HCT116 (cell line): ENCODE data around the gene EFS. TPM values are rescaled to one million over a fixed set of nuclear protein-coding genes. Genes with fewer than 3 reads are reported as not detected.

ENCODE experiments used
- ATAC-seq: fragments of 200-7000 bp; cut with Tn5 transposase; 2 replicates; pipeline ENCODE4 v1.9.1; 2020; ENCODE audit warnings: mild to moderate bottlenecking, moderate library complexity
- BruUV-seq: library from RNA; stranded (reverse); fragments of 400-500 nt; replicated peaks from 2 replicates; lab custom pipeline; 2021; lab: Mats Ljungman, UMichigan
- CTCF ChIA-PET: fragments of 300-600 bp; sonication (Branson Sonifier 250); formaldehyde crosslinking; loops from one replicate; lab custom pipeline; 2021; ENCODE audit warnings: antibody characterized with exemption; lab: Charles Lee
- POLR2A ChIA-PET: fragments of 300-600, 350-600 bp; sonication (Branson Sonifier 250); formaldehyde crosslinking; loops from one replicate; lab custom pipeline; 2021; ENCODE audit warnings: antibody characterized with exemption; lab: Charles Lee
- RAD21 ChIA-PET, 2 experiments: fragments of 300-600 bp; sonication (Branson Sonifier 250); formaldehyde crosslinking; loops; one replicate each; lab custom pipeline; 2023; ENCODE audit warnings: low total read pairs in 2 of 2; ENCODE audit not compliant: uncharacterized antibody in 2 of 2, unreplicated experiment in 2 of 2, low non-redundant PET in 1 of 2; lab: Charles Lee
- DNase-seq: peaks from one replicate; pipeline ENCODE4 v3.0.0-alpha.2; 2010; ENCODE audit warnings: low read depth, low spot score
- H2AFZ ChIP-seq: fragments of 200-600 bp; shearing (Covaris generic), sonication (generic); 2 replicates; pipeline ENCODE4 v1.6.1; 2017; ENCODE audit warnings: low read depth, mixed run types, mixed read lengths, antibody characterized with exemption, low read length; ENCODE audit not compliant: poor library complexity, severe bottlenecking
- H3K27ac ChIP-seq: 2 replicates; pipeline ENCODE4 v1.5.1; 2012; ENCODE audit warnings: low read depth, low read length
- H3K27me3 ChIP-seq: fragments of 200-600 bp; sonication (generic); 2 replicates; pipeline ENCODE4 v1.6.1; 2016; ENCODE audit warnings: mixed run types, low read length, mixed read lengths; ENCODE audit not compliant: insufficient read depth
- H3K36me3 ChIP-seq, 2 experiments: fragments of 200-500 bp in 1 of 2; fragments of 200-600 bp in 1 of 2; sonication (Bioruptor generic) in 1 of 2; sonication (generic) in 1 of 2; 2 replicates each; pipeline versions ENCODE4 v1.5.1 to v1.6.1; 2014 to 2016; ENCODE audit warnings: low read length in 2 of 2, inconsistent platforms in 1 of 2, mixed read lengths in 1 of 2, mixed run types in 1 of 2; ENCODE audit not compliant: insufficient read depth in 2 of 2, control insufficient read depth in 1 of 2
- H3K4me1 ChIP-seq, 2 experiments: fragments of 200-600 bp in 1 of 2; sonication (generic) in 1 of 2; 2 replicates each; pipeline versions ENCODE4 v1.5.1 to v1.6.1; 2012 to 2017; ENCODE audit warnings: low read length in 2 of 2, inconsistent platforms in 1 of 2, mild to moderate bottlenecking in 1 of 2, mixed read lengths in 1 of 2, mixed run types in 1 of 2, moderate library complexity in 1 of 2; ENCODE audit not compliant: insufficient read depth in 2 of 2, control insufficient read depth in 1 of 2
- H3K4me2 ChIP-seq: fragments of 200-600 bp; sonication (generic); 2 replicates; pipeline ENCODE4 v1.6.1; 2017; ENCODE audit warnings: mixed run types, low read length, mixed read lengths
- H3K4me3 ChIP-seq, 2 experiments: fragments of 200-600 bp in 1 of 2; sonication (generic) in 1 of 2; replicated peaks in 1 of 2; 2 replicates each; pipeline ENCODE4 v1.5.1; 2011 to 2016; ENCODE audit warnings: low read length in 2 of 2, control low read depth in 1 of 2, low read depth in 1 of 2, mild to moderate bottlenecking in 1 of 2, mixed read lengths in 1 of 2, mixed run types in 1 of 2
- H3K79me2 ChIP-seq: fragments of 200-600 bp; sonication (generic); 2 replicates; pipeline ENCODE4 v1.6.1; 2017; ENCODE audit warnings: mild to moderate bottlenecking, mixed run types, low read length, moderate library complexity, mixed read lengths; ENCODE audit not compliant: insufficient read depth
- H3K9ac ChIP-seq: fragments of 200-600 bp; sonication (generic); 2 replicates; pipeline ENCODE4 v1.6.1; 2016; ENCODE audit warnings: low read length, mixed read lengths
- H3K9me2 ChIP-seq: fragments of 200-600 bp; sonication (generic), shearing (Covaris generic); 2 replicates; pipeline ENCODE4 v1.6.1; 2017; ENCODE audit warnings: mixed run types, mild to moderate bottlenecking, moderate library complexity; ENCODE audit not compliant: insufficient read depth
- H3K9me3 ChIP-seq, 2 experiments: fragments of 200-500 bp in 1 of 2; fragments of 200-600 bp in 1 of 2; sonication (Bioruptor generic) in 1 of 2; sonication (generic) in 1 of 2; 2 replicates each; pipeline ENCODE4 v1.6.1; 2014 to 2017; ENCODE audit warnings: low read length in 2 of 2, mixed read lengths in 2 of 2, inconsistent platforms in 1 of 2, low read depth in 1 of 2, mild to moderate bottlenecking in 1 of 2, mixed run types in 1 of 2, moderate library complexity in 1 of 2; ENCODE audit not compliant: control insufficient read depth in 1 of 2, insufficient read depth in 1 of 2
- H4K20me1 ChIP-seq: fragments of 200-600 bp; sonication (generic), shearing (Covaris generic); 2 replicates; pipeline ENCODE4 v1.6.1; 2017; ENCODE audit warnings: mixed run types, mild to moderate bottlenecking, moderate library complexity; ENCODE audit not compliant: insufficient read depth
- EZH2 ChIP-seq: fragments of 200-600 bp; sonication (generic); IDR thresholded peaks from 2 replicates; pipeline ENCODE4 v1.6.1; 2017; ENCODE audit warnings: antibody characterized with exemption, mixed run types
- EZH2phosphoT487 ChIP-seq: fragments of 200-600 bp; IDR thresholded peaks from 2 replicates; pipeline ENCODE4 v1.6.1; 2018; ENCODE audit warnings: antibody characterized with exemption, borderline replicate concordance
- JUND ChIP-seq: IDR thresholded peaks from 2 replicates; pipeline ENCODE4 v1.6.1; 2012
- POLR2AphosphoS5 ChIP-seq: IDR thresholded peaks from 2 replicates; pipeline ENCODE4 v1.6.1; 2011; ENCODE audit warnings: mild to moderate bottlenecking, low read depth, low read length, moderate library complexity
- ZFX ChIP-seq: fragments of 450-650 bp; IDR thresholded peaks from 2 replicates; pipeline ENCODE4 v1.6.1; 2017
- intact Hi-C: fragments of 100-400 bp; cut with micrococcal nuclease; formaldehyde crosslinking; loops from 2 replicates; pipeline ENCODE4 v1.10.0; 2022
- total RNA-seq: library from RNA; stranded (reverse); gene quantifications from one replicate; pipeline ENCODE4 v1.2.1, GENCODE V29; 2021; ENCODE audit not compliant: unreplicated experiment

Gene EFS
- total RNA-seq, 1 experiment from 2014 or later: 0.10 TPM

DNA sequence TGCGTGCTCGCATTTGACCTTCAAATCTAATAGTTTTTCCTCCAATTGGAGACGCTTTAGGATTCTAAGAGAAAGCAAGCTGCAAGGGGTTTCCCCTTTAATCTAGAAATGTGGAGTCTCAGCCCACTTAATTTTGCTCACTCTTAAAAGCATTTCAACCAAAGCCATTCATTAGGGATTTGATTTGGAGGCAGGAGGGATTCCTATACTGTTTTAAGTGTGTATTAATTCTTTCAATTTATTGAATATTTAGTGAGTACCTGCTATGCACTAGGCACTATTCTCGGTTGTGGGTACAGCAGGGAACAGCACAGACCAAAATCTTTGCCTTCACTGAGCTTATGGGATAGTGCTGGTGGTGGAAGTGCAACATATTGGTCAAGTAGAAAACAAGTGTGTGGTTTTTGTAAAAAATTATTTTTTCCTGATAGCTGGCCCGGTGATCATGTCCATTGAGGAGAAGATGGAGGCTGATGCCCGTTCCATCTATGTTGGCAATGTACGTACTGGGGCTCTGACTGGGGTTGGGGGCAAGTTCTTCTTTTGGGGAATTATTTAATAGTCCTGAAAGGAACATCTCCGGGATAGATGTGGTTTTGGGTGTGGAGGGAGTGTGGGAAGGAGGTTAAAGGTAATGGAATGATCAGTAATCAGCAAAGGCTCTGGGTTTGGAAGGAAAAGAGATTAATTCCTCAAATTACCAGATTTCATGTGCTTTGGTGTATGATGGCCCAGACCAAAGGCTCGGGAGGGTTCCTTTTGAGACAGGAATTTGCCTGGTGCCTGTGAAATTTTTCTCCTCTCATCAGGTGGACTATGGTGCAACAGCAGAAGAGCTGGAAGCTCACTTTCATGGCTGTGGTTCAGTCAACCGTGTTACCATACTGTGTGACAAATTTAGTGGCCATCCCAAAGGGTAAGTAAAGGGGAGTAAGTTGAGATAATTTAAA, 42.1 kb downstream of the EFS start:
- no peaks in the 10 kb centered on the region for H3K27me3 ChIP-seq
- H3K9me3 ChIP-seq: no peaks in the 10 kb centered on the region
- H4K20me1 ChIP-seq: no peaks in the 10 kb centered on the region
- no peak overlapping the region for H2AFZ ChIP-seq
- ChIA-PET POLR2A (interaction anchor here (1.5 to 2.8 kb wide), 3 partner anchors 17 to 36 kb away, joined by 3 to 21 read pairs (median 13); partner anchors contain the start of genes BCL2L2 and PPP1R3E), RAD21 (interaction anchor here in 1 of 2 experiments (1.4 kb wide), 1 partner anchor 16 kb away, joined by 8 read pairs; the partner anchor contains the start of gene BCL2L2)
- BruUV-seq: TSS peak; percentile 38
- H3K9me2 ChIP-seq: no peaks in the 10 kb centered on the region
- TF ChIP-seq EZH2: no peak
- no peak for TF ChIP-seq JUND
- TF ChIP-seq, all 23 proteins: peak for 0
- Histone ChIP-seq H3K4me1 (peaks cover 12 to 23% of the 10 kb centered on the region in 2 experiments; a peak in 3 of 4 replicates), H3K79me2 (peaks cover 31% of the 10 kb centered on the region), H3K9ac (peak overlapping the region; percentile 97), H3K4me3 (peak overlapping the region; percentile 64 to 98), H3K36me3 (peaks cover 30 to 31% of the 10 kb centered on the region in 2 experiments; a peak in 3 of 4 replicates), H3K27ac (peak overlapping the region; percentile 83), H3K4me2 (peak overlapping the region; percentile 89)
- CTCF ChIA-PET: interaction anchor here (2.5 kb wide), 1 partner anchor 202 kb away, joined by 10 read pairs; no protein-coding TSS in a partner anchor
- DNase-seq (no peak), ATAC-seq (no peak)
- intact Hi-C loops: no loop called here

DNA sequence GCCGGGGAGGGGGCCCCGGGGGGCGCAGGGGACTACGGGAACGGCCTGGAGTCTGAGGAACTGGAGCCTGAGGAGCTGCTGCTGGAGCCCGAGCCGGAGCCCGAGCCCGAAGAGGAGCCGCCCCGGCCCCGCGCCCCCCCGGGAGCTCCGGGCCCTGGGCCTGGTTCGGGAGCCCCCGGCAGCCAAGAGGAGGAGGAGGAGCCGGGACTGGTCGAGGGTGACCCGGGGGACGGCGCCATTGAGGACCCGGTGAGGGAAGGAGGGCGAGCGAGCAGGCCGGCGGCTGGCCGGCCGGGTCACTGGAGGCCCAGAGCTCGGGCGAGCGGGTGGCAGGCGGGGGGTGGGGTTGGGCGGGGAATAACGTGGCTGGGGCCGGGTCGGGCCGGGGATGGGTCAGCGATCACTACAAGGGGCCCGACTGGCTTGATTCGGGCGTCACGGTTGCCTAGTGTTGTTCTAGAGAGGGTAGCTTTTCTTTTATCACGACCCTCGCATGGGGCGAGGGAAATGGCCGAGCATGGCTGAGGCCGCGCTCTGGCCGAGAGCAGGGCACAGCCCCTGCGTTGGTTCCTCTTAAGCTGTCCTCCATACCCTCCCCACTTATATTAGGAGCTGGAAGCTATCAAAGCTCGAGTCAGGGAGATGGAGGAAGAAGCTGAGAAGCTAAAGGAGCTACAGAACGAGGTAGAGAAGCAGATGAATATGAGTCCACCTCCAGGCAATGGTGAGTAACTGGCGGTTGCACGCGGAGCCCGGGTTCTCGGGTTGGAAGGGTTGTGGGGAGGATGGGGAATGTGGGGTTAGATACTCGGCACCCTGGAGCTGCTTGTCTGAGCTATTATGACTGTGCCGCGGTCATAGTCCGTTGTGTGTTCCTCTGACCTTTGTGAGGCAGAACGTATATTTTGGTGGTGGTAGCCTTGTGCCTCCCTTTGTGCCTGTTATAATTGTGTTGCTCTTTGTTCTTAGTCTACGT, 43.1 kb downstream of the EFS start:
- CTCF ChIA-PET: interaction anchor here (0.9 to 2.5 kb wide), 12 partner anchors 11 to 253 kb away, joined by 3 to 15 read pairs (median 6); partner anchors contain the start of gene BCL2L2
- peaks cover 35% of the 10 kb centered on the region for H3K79me2 ChIP-seq
- no peaks in the 10 kb centered on the region for H4K20me1 ChIP-seq
- BruUV-seq: no TSS peak
- TF ChIP-seq POLR2AphosphoS5: 0 out of 2 replicates have a peak, but pooled peaks have one; percentile 19
- peak; percentile 80 for TF ChIP-seq ZFX
- TF ChIP-seq EZH2phosphoT487: no peak
- TF ChIP-seq, all 23 proteins: peak for 2
- H3K27ac ChIP-seq: peak overlapping the region; percentile 83
- peak overlapping the region; percentile 64 to 98 for H3K4me3 ChIP-seq
- H3K9ac ChIP-seq: peak overlapping the region; percentile 97
- H3K9me2 ChIP-seq: no peaks in the 10 kb centered on the region
- H3K36me3 ChIP-seq: peaks cover 30 to 31% of the 10 kb centered on the region in 2 experiments; a peak in 3 of 4 replicates
- no peaks in the 10 kb centered on the region for H3K9me3 ChIP-seq
- no peaks in the 10 kb centered on the region for H3K27me3 ChIP-seq
- peaks cover 12 to 23% of the 10 kb centered on the region in 2 experiments; a peak in 3 of 4 replicates for H3K4me1 ChIP-seq
- ChIA-PET POLR2A (interaction anchor here (0.7 to 2.8 kb wide), 8 partner anchors 11 to 153 kb away, joined by 3 to 21 read pairs (median 4); partner anchors contain the start of genes BCL2L2, HOMEZ, NGDN and PPP1R3E), RAD21 (interaction anchor here in 1 of 2 experiments (1.4 to 1.7 kb wide), 2 partner anchors 15 to 45 kb away, joined by 3 to 8 read pairs; partner anchors contain the start of gene BCL2L2)
- ATAC-seq (peak; percentile 22), DNase-seq (no peak)
- H3K4me2 ChIP-seq: peak overlapping the region; percentile 89
- no peak overlapping the region for H2AFZ ChIP-seq
- intact Hi-C loops: loop anchor here (1.0 kb wide), 1 partner anchor 36 kb away; the partner anchor contains the start of gene HOMEZ
